Measurements from ENCODE around the gene F10. TPM values are rescaled to one million over a fixed set of nuclear protein-coding genes. Genes with fewer than 3 reads are reported as not detected.

Gene F10
- total and polyA plus RNA-seq, 9 of the 15 experiments (the other 6 are each of a cell fraction or from before 2014, with no cell fraction given): 0.04 to 0.09 (median 0.07) TPM; not detected in 5

- H3K79me2 ChIP-seq (ENCODE audit: control insufficient read depth, insufficient read depth, low read length): peaks cover 5% of the 10 kb centered on the region; the same call in 1 of the 3 replicates
- no peak overlapping the region for H3K9ac ChIP-seq (ENCODE audit: insufficient read depth in 1 of 2, low read depth in 2 of 2, low read length in 2 of 2)
- H3K36me3 ChIP-seq (ENCODE audit: control insufficient read depth, insufficient read depth, low read length): peaks cover 89% of the 10 kb centered on the region
- FAIRE-seq: no peak
- no TSS peak for BruUV-seq (replicated peaks)
- H3K9me3 ChIP-seq (replicated peaks; ENCODE audit: control insufficient read depth, insufficient read depth, low read depth, low read length): no peaks in the 10 kb centered on the region
- no peak overlapping the region for H3K4me2 ChIP-seq (ENCODE audit: insufficient read depth, low read length)
- ATAC-seq: no peak
- intact Hi-C loops (cut with micrococcal nuclease) (no loop called here), in situ Hi-C loops (cut with MboI) (no loop called here)
- no peak overlapping the region for H3K27ac ChIP-seq (ENCODE audit: extremely low read depth, low read depth, low read length)
- ChIA-PET POLR2A (interaction anchor here (1.0 to 1.6 kb wide), 3 partner anchors 9 to 13 kb away, joined by 3 to 6 read pairs (median 4); no protein-coding TSS in a partner anchor), CTCF (ENCODE audit: low intra/inter-chr PET ratio) (no interaction called here)
- 81% methylated on average over 3 of the region's 4 CpGs for WGBS (ENCODE audit: insufficient coverage, low coverage, missing lambda C conversion rate)
- no peaks in the 10 kb centered on the region for H3K27me3 ChIP-seq (ENCODE audit: control insufficient read depth in 2 of 2, insufficient read depth in 2 of 2, low read length in 2 of 2)
- H3K4me1 ChIP-seq (replicated peaks in 1 of 2; ENCODE audit: control insufficient read depth in 2 of 2, insufficient read depth in 2 of 2, low read length in 2 of 2): no peaks in the 10 kb centered on the region
- no peak for DNase-seq (ENCODE audit: extremely low read depth in 1 of 4, low spot score in 3 of 4)
- TF ChIP-seq ZNF766 (CRISPR knock-in tag; conservative IDR thresholded peaks at IDR 0.05): no peak
- TF ChIP-seq PATZ1 (CRISPR knock-in tag; IDR thresholded peaks at IDR 0.05; ENCODE audit: borderline replicate concordance): no peak
- no peak for TF ChIP-seq ZBTB7A (IDR thresholded peaks at IDR 0.05; ENCODE audit: borderline replicate concordance, control insufficient read depth, low read depth, low read length)
- no peak for TF ChIP-seq MCM5 (IDR thresholded peaks at IDR 0.05; ENCODE audit: low read depth)
- TF ChIP-seq TCF3 (CRISPR knock-in tag; IDR thresholded peaks at IDR 0.05): no peak
- no peak for TF ChIP-seq PML (IDR thresholded peaks at IDR 0.05; ENCODE audit: low read length)
- TF ChIP-seq PHF8 (IDR thresholded peaks at IDR 0.05; ENCODE audit: borderline replicate concordance, low read length): no peak
- TF ChIP-seq ZNF23 (CRISPR knock-in tag; IDR thresholded peaks at IDR 0.05): no peak
- TF ChIP-seq KAT7 (CRISPR knock-in tag; IDR thresholded peaks at IDR 0.05; ENCODE audit: borderline replicate concordance): no peak
- no peak for TF ChIP-seq POLR2H (tag; IDR thresholded peaks at IDR 0.05; ENCODE audit: low read depth)
- no peak for TF ChIP-seq THRB (CRISPR knock-in tag; conservative IDR thresholded peaks at IDR 0.05)
- no peak for TF ChIP-seq ZC3H11A (IDR thresholded peaks at IDR 0.05; ENCODE audit: low read depth, low read length)
- no peak for TF ChIP-seq UBTF (IDR thresholded peaks at IDR 0.05; ENCODE audit: borderline replicate concordance in 1 of 2, low read depth in 2 of 2, low read length in 2 of 2)
- no peak for TF ChIP-seq ZNF224 (CRISPR knock-in tag; IDR thresholded peaks at IDR 0.05)
- TF ChIP-seq DPF2 (IDR thresholded peaks at IDR 0.05): no peak
- H2AFZ ChIP-seq (ENCODE audit: low read depth, low read length): no peak overlapping the region
- H4K20me1 ChIP-seq (replicated peaks; ENCODE audit: control insufficient read depth, insufficient read depth, low read length): 0 out of 2 replicates have a peak, but pooled peaks cover under 1% of the 10 kb centered on the region
- no peak overlapping the region for H3K4me3 ChIP-seq
- H3K9me1 ChIP-seq (ENCODE audit: control insufficient read depth, insufficient read depth, low read length): no peaks in the 10 kb centered on the region
Observed at GRCh38 chr13:113192279-113192678, 69.7 kb downstream of the F10 start.

All from K562 (cell line).